Vagina (tissue), 2 donors: Measurements from ENCODE around the gene CCNF. TPM values are rescaled to one million over a fixed set of nuclear protein-coding genes. Genes with fewer than 3 reads are reported as not detected.

ENCODE experiments used
- DNase-seq, 2 donors: peaks; one replicate each; pipeline ENCODE4 v3.0.0-alpha.2; 2017; ENCODE audit errors: extremely low spot score in 2 of 2
- H3K27ac ChIP-seq: fragments of 200-600 bp; sonication (generic); one replicate; pipeline ENCODE4 v1.5.1; 2019
- H3K27me3 ChIP-seq: fragments of 200-600 bp; sonication (generic); one replicate; pipeline ENCODE4 v1.5.1; 2019
- H3K36me3 ChIP-seq, 2 donors: fragments of 200-600 bp; sonication (generic); one replicate each; pipeline ENCODE4 v1.5.1; 2017 to 2019
- H3K4me1 ChIP-seq: fragments of 200-600 bp; sonication (generic); one replicate; pipeline ENCODE4 v1.5.1; 2019
- H3K4me3 ChIP-seq, 2 donors: fragments of 200-600 bp; sonication (generic); 1 replicate in 1 of 2; 2 replicates in 1 of 2; pipeline ENCODE4 v1.5.1; 2016 to 2019
- H3K9me3 ChIP-seq: fragments of 200-600 bp; sonication (generic); one replicate; pipeline ENCODE4 v1.5.1; 2019
- CTCF ChIP-seq, 3 experiments: fragments of 450-650 bp in 2 of 3; fragments of 200-600 bp in 1 of 3; sonication (generic) in 1 of 3; IDR thresholded peaks; one replicate each; pipeline ENCODE4 v1.5.1; 2017 to 2019; ENCODE audit warnings: antibody characterized with exemption in 3 of 3, mild to moderate bottlenecking in 2 of 3, moderate library complexity in 2 of 3
- POLR2A ChIP-seq, 2 donors: fragments of 450-650 bp; IDR thresholded peaks; one replicate each; pipeline ENCODE4 v1.6.1; 2017; ENCODE audit warnings: antibody characterized with exemption in 2 of 2, mild to moderate bottlenecking in 2 of 2, moderate library complexity in 2 of 2
- POLR2AphosphoS5 ChIP-seq, 2 donors: sonication (generic); formaldehyde crosslinking; IDR thresholded peaks; one replicate each; pipeline ENCODE4 v1.9.0; 2017; ENCODE audit warnings: antibody characterized with exemption in 2 of 2, mild to moderate bottlenecking in 2 of 2, low read depth in 1 of 2; ENCODE audit not compliant: insufficient read depth in 1 of 2
- intact Hi-C: fragments of 100-400 bp; cut with DNase I; formaldehyde crosslinking; loops from one replicate; pipeline ENCODE4 v1.15.1; 2023
- total RNA-seq: library from RNA; depleted of rRNA; stranded (reverse); fragments of >200 nt; gene quantifications from one replicate; pipeline ENCODE4 v1.2.3, GENCODE V29; 2016

CCNF gene
- total RNA-seq, 1 donor from 2014 or later, result 2.5 TPM

GRCh38 chr16:2500918-2501750 is 71.9 kb downstream of the CCNF start:
- DNase-seq, result no peak
- Histone ChIP-seq H3K27me3 (no peaks in the 10 kb centered on the region), H3K27ac (peak overlapping the region; percentile 74), H3K36me3 (peaks cover 0 to 10% of the 10 kb centered on the region in 2 donors), H3K4me1 (peaks cover 62% of the 10 kb centered on the region), H3K9me3 (no peaks in the 10 kb centered on the region), H3K4me3 (peak overlapping the region; percentile 26 to 37)
- intact Hi-C loops, result loop anchor here (5.0 kb wide), 1 partner anchor 74 kb away; the partner anchor contains the start of gene CCNF
- TF ChIP-seq POLR2A (IDR thresholded peaks at IDR 0.05), result no peak
- TF ChIP-seq CTCF (IDR thresholded peaks at IDR 0.05), result peak; percentile 96 to 98 (median 98)
- peak; percentile 36 to 63 for TF ChIP-seq POLR2AphosphoS5 (IDR thresholded peaks at IDR 0.05; ENCODE audit: insufficient read depth in 1 of 2, low read depth in 1 of 2)

GRCh38 chr16:2501946-2502895 is 73.0 kb downstream of the CCNF start:
- Histone ChIP-seq H3K36me3 (peaks cover 0 to under 1% of the 10 kb centered on the region in 2 donors), H3K27ac (peak overlapping the region; percentile 74), H3K4me1 (peaks cover 54% of the 10 kb centered on the region), H3K27me3 (no peaks in the 10 kb centered on the region), H3K4me3 (no peak overlapping the region), H3K9me3 (no peaks in the 10 kb centered on the region)
- DNase-seq, result no peak
- intact Hi-C loops, result loop anchor here (5.0 kb wide), 1 partner anchor 75 kb away; the partner anchor contains the start of gene CCNF
- TF ChIP-seq POLR2AphosphoS5 (IDR thresholded peaks at IDR 0.05; ENCODE audit: insufficient read depth in 1 of 2, low read depth in 1 of 2) (no peak), POLR2A (IDR thresholded peaks at IDR 0.05) (no peak), CTCF (IDR thresholded peaks at IDR 0.05) (no peak)

GRCh38 chr16:2505695-2506094 is 76.4 kb downstream of the CCNF start:
- no peak for DNase-seq
- Histone ChIP-seq H3K4me3 (no peak overlapping the region), H3K27me3 (no peaks in the 10 kb centered on the region), H3K27ac (no peak overlapping the region), H3K36me3 (no peaks in the 10 kb centered on the region), H3K9me3 (no peaks in the 10 kb centered on the region), H3K4me1 (peaks cover 23% of the 10 kb centered on the region)
- intact Hi-C loops, result loop anchor here (2.0 kb wide), 1 partner anchor 165 kb away; the partner anchor contains the start of gene ABCA3
- TF ChIP-seq POLR2A (IDR thresholded peaks at IDR 0.05) (no peak), POLR2AphosphoS5 (IDR thresholded peaks at IDR 0.05; ENCODE audit: insufficient read depth in 1 of 2, low read depth in 1 of 2) (no peak), CTCF (IDR thresholded peaks at IDR 0.05) (no peak)

GRCh38 chr16:2507052-2507659 is 77.9 kb downstream of the CCNF start:
- no peak overlapping the region for H3K4me3 ChIP-seq
- H3K27me3 ChIP-seq, result no peaks in the 10 kb centered on the region
- intact Hi-C loops, result no loop called here
- H3K27ac ChIP-seq, result no peak overlapping the region
- H3K4me1 ChIP-seq, result peaks cover 14% of the 10 kb centered on the region
- no peaks in the 10 kb centered on the region for H3K9me3 ChIP-seq
- no peak for DNase-seq
- TF ChIP-seq POLR2AphosphoS5 (IDR thresholded peaks at IDR 0.05; ENCODE audit: insufficient read depth in 1 of 2, low read depth in 1 of 2) (no peak), POLR2A (IDR thresholded peaks at IDR 0.05) (no peak), CTCF (IDR thresholded peaks at IDR 0.05) (no peak)
- H3K36me3 ChIP-seq, result no peaks in the 10 kb centered on the region
